Cerebellar nuclear complex (tissue), 1 donor: Measurements from ENCODE around the gene AADACL4.

ENCODE experiments used
- DNase-seq, 2 experiments: peaks; one replicate each; lab custom pipeline; 2025; lab: John Stamatoyannopoulos, UW

AADACL4 gene

GRCh38 chr1:12643785-12644184, at the start of gene AADACL4:
TSS of gene AADACL4 (plus strand) at chr1:12644085. CDS start at chr1:12644547, 462 bp downstream.
- DNase-seq, result no peak

GRCh38 chr1:12594490-12594889, 49.4 kb upstream of the AADACL4 start:
- DNase-seq, result no peak

- DNase-seq, result no peak
These were observed 48.7 kb upstream of the AADACL4 start for GRCh38 chr1:12594966-12595756.

GRCh38 chr1:12595757-12596006, 48.2 kb upstream of the AADACL4 start:
- no peak for DNase-seq

GRCh38 chr1:12596007-12596821, 47.7 kb upstream of the AADACL4 start:
- DNase-seq, result no peak

GRCh38 chr1:12597792-12598191, 46.1 kb upstream of the AADACL4 start:
- DNase-seq, result no peak

GRCh38 chr1:12598974-12599373, 44.9 kb upstream of the AADACL4 start:
- no peak for DNase-seq

GRCh38 chr1:12599657-12600056, 44.2 kb upstream of the AADACL4 start:
- no peak for DNase-seq

GRCh38 chr1:12600335-12600734, 43.5 kb upstream of the AADACL4 start:
- DNase-seq, result no peak

- no peak for DNase-seq
These were observed 42.8 kb upstream of the AADACL4 start for GRCh38 chr1:12600880-12601633.

GRCh38 chr1:12601700-12602658, 41.9 kb upstream of the AADACL4 start:
- no peak for DNase-seq

GRCh38 chr1:12602659-12603024, 41.2 kb upstream of the AADACL4 start:
- DNase-seq, result no peak

- no peak for DNase-seq
These were observed 40.7 kb upstream of the AADACL4 start for GRCh38 chr1:12603224-12603623.

GRCh38 chr1:12604114-12604874, 39.6 kb upstream of the AADACL4 start:
- DNase-seq, result no peak

GRCh38 chr1:12604986-12605385, 38.9 kb upstream of the AADACL4 start:
- no peak for DNase-seq

GRCh38 chr1:12607263-12607662, 36.6 kb upstream of the AADACL4 start:
- no peak for DNase-seq

GRCh38 chr1:12608311-12608957, 35.5 kb upstream of the AADACL4 start:
- no peak for DNase-seq

- DNase-seq, result no peak
These were observed 34.3 kb upstream of the AADACL4 start for GRCh38 chr1:12609469-12610003.

- no peak for DNase-seq
These were observed 33.5 kb upstream of the AADACL4 start for GRCh38 chr1:12610305-12610935.

- no peak for DNase-seq
These were observed 32.9 kb upstream of the AADACL4 start for GRCh38 chr1:12610941-12611340.
